ENCODE measurements around the gene LILRA2.

The LILRA2 gene

DNA sequence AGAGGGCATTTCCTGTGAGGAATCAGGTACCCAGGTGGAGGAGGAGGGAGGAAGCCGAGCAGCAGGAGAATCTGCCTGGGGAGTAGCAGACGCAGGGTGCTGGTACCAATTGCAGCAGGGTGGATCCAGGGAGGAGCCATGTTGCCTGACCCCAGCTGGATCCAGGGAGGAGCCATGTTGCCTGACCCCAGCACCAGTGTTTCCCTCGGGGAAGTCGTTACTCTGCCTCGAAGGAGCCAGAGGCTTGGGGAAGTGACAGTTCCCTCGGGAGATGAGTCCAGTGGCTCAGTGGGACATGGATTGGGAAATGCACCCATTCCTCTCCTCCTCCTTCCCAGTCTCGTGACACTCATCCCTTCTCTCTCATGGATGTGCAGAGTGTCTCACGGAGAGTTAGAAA is 39.4 kb upstream of the LILRA2 start:
- TF ChIP-seq CTCF (IDR thresholded peaks at IDR 0.05; ENCODE audit: low read depth, low read length, missing control alignments), result no peak
- Histone ChIP-seq H3K36me3 (replicated peaks) (no peaks in the 10 kb centered on the region), H3K27ac (no peak overlapping the region), H3K4me3 (ENCODE audit: low read depth, low read length) (no peak overlapping the region), H3K27me3 (replicated peaks) (no peaks in the 10 kb centered on the region)
- in situ Hi-C loops (cut with HindIII; ENCODE audit: low pct_ligation_motif_present, low sequenced_read_pairs), result no loop called here
- no peak for DNase-seq

GRCh38 chr19:54535601-54536000 is 38.0 kb upstream of the LILRA2 start:
- Histone ChIP-seq H3K36me3 (replicated peaks) (no peaks in the 10 kb centered on the region), H3K27me3 (replicated peaks) (no peaks in the 10 kb centered on the region), H3K27ac (no peak overlapping the region), H3K4me3 (ENCODE audit: low read depth, low read length) (no peak overlapping the region)
- TF ChIP-seq CTCF (IDR thresholded peaks at IDR 0.05; ENCODE audit: low read depth, low read length, missing control alignments), result no peak
- no peak for DNase-seq
- in situ Hi-C loops (cut with HindIII; ENCODE audit: low pct_ligation_motif_present, low sequenced_read_pairs), result no loop called here

DNA sequence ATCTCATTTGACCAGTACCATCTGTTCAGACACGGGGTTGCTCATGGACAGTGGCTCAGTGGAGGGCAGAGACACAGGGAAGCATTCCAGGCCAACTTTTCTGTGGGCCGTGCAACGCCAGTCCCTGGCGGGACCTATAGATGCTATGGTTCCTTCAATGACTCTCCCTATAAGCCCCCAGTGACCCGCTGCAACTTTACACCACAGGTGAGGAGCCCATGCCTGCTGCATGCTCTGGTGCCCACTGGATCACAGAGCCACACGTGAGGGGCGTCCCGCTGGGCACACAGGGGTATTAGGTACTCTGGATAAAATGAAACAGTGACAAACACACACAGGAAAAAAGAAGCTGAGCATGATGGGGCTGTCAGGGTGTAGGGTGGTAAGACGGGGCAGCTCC is 36.6 kb upstream of the LILRA2 start:
- Histone ChIP-seq H3K4me3 (ENCODE audit: low read depth, low read length) (no peak overlapping the region), H3K27ac (no peak overlapping the region), H3K27me3 (replicated peaks) (no peaks in the 10 kb centered on the region), H3K36me3 (replicated peaks) (no peaks in the 10 kb centered on the region)
- DNase-seq, result no peak
- TF ChIP-seq CTCF (IDR thresholded peaks at IDR 0.05; ENCODE audit: low read depth, low read length, missing control alignments), result no peak
- in situ Hi-C loops (cut with HindIII; ENCODE audit: low pct_ligation_motif_present, low sequenced_read_pairs), result no loop called here

GRCh38 chr19:54541712-54542111 is 31.9 kb upstream of the LILRA2 start:
- DNase-seq, result no peak
- in situ Hi-C loops (cut with HindIII; ENCODE audit: low pct_ligation_motif_present, low sequenced_read_pairs), result no loop called here

GRCh38 chr19:54548806-54549205 is 24.8 kb upstream of the LILRA2 start:
- Histone ChIP-seq H3K4me3 (ENCODE audit: low read depth, low read length) (no peak overlapping the region), H3K27ac (no peak overlapping the region), H3K36me3 (replicated peaks) (no peaks in the 10 kb centered on the region), H3K27me3 (replicated peaks) (no peaks in the 10 kb centered on the region)
- in situ Hi-C loops (cut with HindIII; ENCODE audit: low pct_ligation_motif_present, low sequenced_read_pairs), result no loop called here
- DNase-seq, result no peak
- TF ChIP-seq CTCF (IDR thresholded peaks at IDR 0.05; ENCODE audit: low read depth, low read length, missing control alignments), result no peak

More at GRCh38 chr19:54541712-54542111, 31.9 kb upstream of the LILRA2 start:
- Histone ChIP-seq H3K27me3 (replicated peaks) (no peaks in the 10 kb centered on the region), H3K36me3 (replicated peaks) (no peaks in the 10 kb centered on the region), H3K4me3 (ENCODE audit: low read depth, low read length) (no peak overlapping the region), H3K27ac (no peak overlapping the region)
- no peak for TF ChIP-seq CTCF (IDR thresholded peaks at IDR 0.05; ENCODE audit: low read depth, low read length, missing control alignments)

DNA sequence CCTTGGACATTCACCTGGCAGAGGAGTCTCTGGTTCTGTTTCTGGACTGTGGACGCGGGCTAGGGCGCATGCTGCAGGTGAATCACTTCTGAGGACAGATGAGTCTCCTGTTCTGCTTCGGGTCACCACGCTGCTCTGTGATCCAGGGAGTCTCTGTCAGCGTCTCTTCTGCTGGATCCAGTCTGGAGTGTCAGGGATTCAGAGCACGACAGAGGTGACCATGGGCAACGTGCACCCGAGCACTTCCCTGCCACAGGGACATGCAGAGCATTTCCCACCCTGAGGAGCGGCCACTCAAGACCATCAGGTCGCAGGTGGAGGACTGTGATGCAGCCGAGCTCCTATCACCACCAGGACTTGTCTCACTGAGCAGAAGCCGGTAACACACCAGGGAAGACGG is 24.4 kb upstream of the LILRA2 start:
- in situ Hi-C loops (cut with HindIII; ENCODE audit: low pct_ligation_motif_present, low sequenced_read_pairs), result no loop called here
- Histone ChIP-seq H3K27ac (no peak overlapping the region), H3K36me3 (replicated peaks) (no peaks in the 10 kb centered on the region), H3K27me3 (replicated peaks) (no peaks in the 10 kb centered on the region), H3K4me3 (ENCODE audit: low read depth, low read length) (no peak overlapping the region)
- DNase-seq, result no peak
- no peak for TF ChIP-seq CTCF (IDR thresholded peaks at IDR 0.05; ENCODE audit: low read depth, low read length, missing control alignments)

Measured in brain microvascular endothelial cell (primary cell).